ENCODE data around the gene PARD3B.

PARD3B gene

GRCh38 chr2:204945376-204945775 is 400.1 kb downstream of the PARD3B start:
- no peak for DNase-seq (ENCODE audit: insufficient read length, low spot score)
- TF ChIP-seq CTCF (IDR thresholded peaks at IDR 0.05; ENCODE audit: insufficient read depth, missing control alignments): no peak
- FAIRE-seq: no peak

GRCh38 chr2:204946892-204947291 is 401.6 kb downstream of the PARD3B start:
- no peak for FAIRE-seq

GRCh38 chr2:204947405-204947804 is 402.1 kb downstream of the PARD3B start:
- DNase-seq (ENCODE audit: insufficient read length, low spot score) (no peak), FAIRE-seq (no peak)
- TF ChIP-seq CTCF (IDR thresholded peaks at IDR 0.05; ENCODE audit: insufficient read depth, missing control alignments): no peak

More at GRCh38 chr2:204946892-204947291, 401.6 kb downstream of the PARD3B start:
- TF ChIP-seq CTCF (IDR thresholded peaks at IDR 0.05; ENCODE audit: insufficient read depth, missing control alignments): no peak
- no peak for DNase-seq (ENCODE audit: insufficient read length, low spot score)

GRCh38 chr2:204948024-204948763 is 402.9 kb downstream of the PARD3B start:
- no peak for TF ChIP-seq CTCF (IDR thresholded peaks at IDR 0.05; ENCODE audit: insufficient read depth, missing control alignments)
- FAIRE-seq (no peak), DNase-seq (ENCODE audit: insufficient read length, low spot score) (no peak)

GRCh38 chr2:204948822-204949221 is 403.5 kb downstream of the PARD3B start:
- TF ChIP-seq CTCF (IDR thresholded peaks at IDR 0.05; ENCODE audit: insufficient read depth, missing control alignments): no peak
- no peak for DNase-seq (ENCODE audit: insufficient read length, low spot score)
- no peak for FAIRE-seq

GRCh38 chr2:204950695-204951346 is 405.5 kb downstream of the PARD3B start:
- FAIRE-seq (no peak), DNase-seq (ENCODE audit: insufficient read length, low spot score) (no peak)
- no peak for TF ChIP-seq CTCF (IDR thresholded peaks at IDR 0.05; ENCODE audit: insufficient read depth, missing control alignments)

- TF ChIP-seq CTCF (IDR thresholded peaks at IDR 0.05; ENCODE audit: insufficient read depth, missing control alignments): no peak
- DNase-seq (ENCODE audit: insufficient read length, low spot score) (no peak), FAIRE-seq (peak; percentile 64)
These were observed 413.1 kb downstream of the PARD3B start for GRCh38 chr2:204958371-204958770.

Data from D721Med (cell line).